ENCODE results near the gene INPP1.

Gene INPP1

GRCh38 chr2:190304404-190304803 is 39.0 kb upstream of the INPP1 start:
- TF ChIP-seq TAF1 (IDR thresholded peaks at IDR 0.05; ENCODE audit: low read depth) (no peak), YY1 (IDR thresholded peaks at IDR 0.05; ENCODE audit: low read depth) (no peak), USF1 (IDR thresholded peaks at IDR 0.05) (no peak), EP300 (IDR thresholded peaks at IDR 0.05; ENCODE audit: borderline replicate concordance) (no peak), EGR1 (IDR thresholded peaks at IDR 0.05) (no peak), TEAD4 (IDR thresholded peaks at IDR 0.05) (no peak), TCF12 (IDR thresholded peaks at IDR 0.05; ENCODE audit: low read depth) (no peak), ZBTB7A (IDR thresholded peaks at IDR 0.05; ENCODE audit: low read depth) (no peak)

GRCh38 chr2:190308031-190308430 is 35.4 kb upstream of the INPP1 start:
- no peak for TF ChIP-seq REST (IDR thresholded peaks at IDR 0.05; ENCODE audit: low read depth)
- TF ChIP-seq TCF12 (IDR thresholded peaks at IDR 0.05; ENCODE audit: low read depth) = no peak
- no peak for TF ChIP-seq TEAD4 (IDR thresholded peaks at IDR 0.05)
- no peak for TF ChIP-seq EP300 (IDR thresholded peaks at IDR 0.05; ENCODE audit: borderline replicate concordance)
- TF ChIP-seq ZBTB7A (IDR thresholded peaks at IDR 0.05; ENCODE audit: low read depth) = no peak
- TF ChIP-seq CEBPB (IDR thresholded peaks at IDR 0.05) = no peak
- TF ChIP-seq EGR1 (IDR thresholded peaks at IDR 0.05) = no peak
- no peak for TF ChIP-seq YY1 (IDR thresholded peaks at IDR 0.05; ENCODE audit: low read depth)

GRCh38 chr2:190311893-190312634 is 31.3 kb upstream of the INPP1 start:
- TF ChIP-seq ZBTB7A (IDR thresholded peaks at IDR 0.05; ENCODE audit: low read depth) = no peak
- TF ChIP-seq FOXM1 (IDR thresholded peaks at IDR 0.05; ENCODE audit: borderline replicate concordance, low read depth) = no peak
- no peak for TF ChIP-seq USF1 (IDR thresholded peaks at IDR 0.05)
- no peak for TF ChIP-seq CREB1 (IDR thresholded peaks at IDR 0.05; ENCODE audit: low read depth)
- TF ChIP-seq REST (IDR thresholded peaks at IDR 0.05; ENCODE audit: low read depth) = no peak
- no peak for TF ChIP-seq TCF12 (IDR thresholded peaks at IDR 0.05; ENCODE audit: low read depth)
- TF ChIP-seq TAF1 (IDR thresholded peaks at IDR 0.05; ENCODE audit: low read depth) = no peak
- TF ChIP-seq EP300 (IDR thresholded peaks at IDR 0.05; ENCODE audit: borderline replicate concordance) = no peak
- TF ChIP-seq RAD21 (IDR thresholded peaks at IDR 0.05; ENCODE audit: low read depth) = no peak
- TF ChIP-seq TEAD4 (IDR thresholded peaks at IDR 0.05) = no peak

GRCh38 chr2:190313880-190314279 is 29.5 kb upstream of the INPP1 start:
- no peak for TF ChIP-seq RAD21 (IDR thresholded peaks at IDR 0.05; ENCODE audit: low read depth)
- TF ChIP-seq NFIC (IDR thresholded peaks at IDR 0.05) = no peak
- no peak for TF ChIP-seq TAF1 (IDR thresholded peaks at IDR 0.05; ENCODE audit: low read depth)
- no peak for TF ChIP-seq TCF12 (IDR thresholded peaks at IDR 0.05; ENCODE audit: low read depth)
- TF ChIP-seq TEAD4 (IDR thresholded peaks at IDR 0.05) = no peak
- TF ChIP-seq EGR1 (IDR thresholded peaks at IDR 0.05) = no peak
- no peak for TF ChIP-seq CEBPB (IDR thresholded peaks at IDR 0.05)
- TF ChIP-seq YY1 (IDR thresholded peaks at IDR 0.05; ENCODE audit: low read depth) = no peak
- no peak for TF ChIP-seq ZBTB7A (IDR thresholded peaks at IDR 0.05; ENCODE audit: low read depth)
- TF ChIP-seq FOXM1 (IDR thresholded peaks at IDR 0.05; ENCODE audit: borderline replicate concordance, low read depth) = no peak
- TF ChIP-seq USF1 (IDR thresholded peaks at IDR 0.05) = no peak
- no peak for TF ChIP-seq REST (IDR thresholded peaks at IDR 0.05; ENCODE audit: low read depth)
- no peak for TF ChIP-seq EP300 (IDR thresholded peaks at IDR 0.05; ENCODE audit: borderline replicate concordance)
- no peak for TF ChIP-seq CREB1 (IDR thresholded peaks at IDR 0.05; ENCODE audit: low read depth)
- TF ChIP-seq MAX (IDR thresholded peaks at IDR 0.05) = no peak
